ENCODE data around the gene RALGAPA2.

The RALGAPA2 gene

GRCh38 chr20:20393207-20394120 lies 319.0 kb downstream of the RALGAPA2 start:
- DNase-seq: no peak

- no peak for DNase-seq
These were observed 320.7 kb downstream of the RALGAPA2 start for GRCh38 chr20:20391766-20392165.

DNA sequence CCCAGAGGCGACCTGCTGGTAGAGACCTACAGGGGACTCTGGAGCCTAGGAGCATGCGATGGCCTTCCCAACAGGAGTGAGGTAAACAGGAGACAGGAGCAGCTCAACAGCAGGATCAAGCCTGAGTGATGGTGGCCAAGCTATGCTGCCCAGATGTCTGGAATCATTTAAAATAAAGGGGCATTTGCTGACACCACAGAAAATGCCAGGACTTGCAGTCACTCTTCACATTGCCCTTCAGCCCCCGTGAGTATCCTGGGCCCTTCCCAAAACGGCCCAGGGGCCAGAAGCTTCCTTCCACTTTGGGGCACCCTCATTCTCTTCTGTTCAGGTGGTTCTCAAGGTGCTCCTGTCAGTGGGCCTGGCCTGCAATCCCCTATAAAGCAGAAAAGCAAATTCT lies 321.3 kb downstream of the RALGAPA2 start:
- no peak for DNase-seq

- DNase-seq: no peak
These were observed 322.1 kb downstream of the RALGAPA2 start for GRCh38 chr20:20390393-20390792.

- no peak for DNase-seq
These were observed 326.3 kb downstream of the RALGAPA2 start for GRCh38 chr20:20386192-20386591.

- DNase-seq: no peak
These were observed 336.6 kb downstream of the RALGAPA2 start for GRCh38 chr20:20375862-20376261.

DNA sequence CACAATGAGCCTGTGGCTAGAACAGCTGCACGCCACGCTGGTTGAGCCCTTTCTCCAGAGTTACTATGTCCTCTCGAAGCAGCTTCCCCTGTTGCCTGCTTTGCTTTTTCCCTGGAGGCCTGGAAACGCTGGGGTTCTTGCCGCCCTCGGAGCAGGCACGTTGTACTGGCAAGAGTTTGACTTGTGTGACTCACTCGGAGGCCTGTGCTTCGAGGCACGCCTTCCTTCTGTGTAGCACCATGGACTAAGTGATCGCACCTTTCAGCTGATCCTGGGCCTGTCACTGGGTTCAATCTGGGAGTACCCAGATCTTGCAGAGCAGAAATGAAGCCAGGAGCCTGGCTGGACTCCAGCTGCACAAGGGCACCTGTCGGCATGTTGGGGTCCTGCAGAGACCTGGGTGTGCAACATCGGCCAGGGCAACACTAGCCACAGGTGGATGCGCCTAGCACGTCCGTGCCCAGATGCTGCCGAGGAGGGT lies 339.3 kb downstream of the RALGAPA2 start:
- DNase-seq: no peak

DNA sequence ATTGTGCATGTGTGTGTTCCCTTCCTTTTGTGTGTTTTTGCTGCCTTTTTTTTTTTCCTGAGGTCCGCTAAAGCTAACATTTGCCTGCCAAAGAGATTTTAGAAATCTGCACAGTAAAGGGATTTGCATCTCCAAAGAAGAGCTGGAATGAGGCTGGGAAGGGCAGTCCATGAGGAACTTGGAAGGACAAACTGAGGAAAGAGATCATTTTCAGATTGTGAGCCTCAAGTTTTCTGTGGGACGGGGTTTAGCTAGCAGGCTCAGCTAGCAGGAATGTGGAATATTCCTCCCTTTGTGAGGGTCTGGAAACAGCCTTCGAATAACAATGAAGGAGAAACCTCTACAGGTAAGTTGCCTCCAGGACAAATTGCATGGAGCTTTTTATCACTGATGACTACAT lies 340.8 kb downstream of the RALGAPA2 start:
- DNase-seq: no peak

- DNase-seq: no peak
These were observed 341.4 kb downstream of the RALGAPA2 start for GRCh38 chr20:20371083-20371482.

DNA sequence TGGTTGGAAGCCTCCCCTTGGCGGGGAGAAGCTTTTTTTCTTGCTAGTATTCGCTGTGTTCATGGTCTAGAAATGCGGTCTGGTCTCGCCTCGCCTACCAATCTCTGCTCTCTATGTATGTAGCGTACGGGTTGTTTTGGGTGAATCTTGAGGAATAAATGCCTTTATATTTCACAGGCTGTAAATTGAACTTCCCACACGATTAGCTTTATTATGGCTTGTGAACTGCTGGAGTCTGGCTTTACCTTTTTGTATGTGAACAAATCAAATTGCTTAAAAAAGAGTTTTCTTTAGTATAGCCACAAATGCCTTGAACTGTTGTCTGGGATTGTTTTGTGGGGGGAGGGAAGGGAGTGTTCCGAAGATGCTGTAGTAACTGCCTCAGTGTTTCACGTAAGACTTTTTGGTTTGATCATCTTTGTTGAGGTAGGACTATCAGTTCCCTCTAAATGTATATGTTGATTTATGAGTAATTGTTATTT lies 342.3 kb downstream of the RALGAPA2 start:
- DNase-seq: no peak

DNA sequence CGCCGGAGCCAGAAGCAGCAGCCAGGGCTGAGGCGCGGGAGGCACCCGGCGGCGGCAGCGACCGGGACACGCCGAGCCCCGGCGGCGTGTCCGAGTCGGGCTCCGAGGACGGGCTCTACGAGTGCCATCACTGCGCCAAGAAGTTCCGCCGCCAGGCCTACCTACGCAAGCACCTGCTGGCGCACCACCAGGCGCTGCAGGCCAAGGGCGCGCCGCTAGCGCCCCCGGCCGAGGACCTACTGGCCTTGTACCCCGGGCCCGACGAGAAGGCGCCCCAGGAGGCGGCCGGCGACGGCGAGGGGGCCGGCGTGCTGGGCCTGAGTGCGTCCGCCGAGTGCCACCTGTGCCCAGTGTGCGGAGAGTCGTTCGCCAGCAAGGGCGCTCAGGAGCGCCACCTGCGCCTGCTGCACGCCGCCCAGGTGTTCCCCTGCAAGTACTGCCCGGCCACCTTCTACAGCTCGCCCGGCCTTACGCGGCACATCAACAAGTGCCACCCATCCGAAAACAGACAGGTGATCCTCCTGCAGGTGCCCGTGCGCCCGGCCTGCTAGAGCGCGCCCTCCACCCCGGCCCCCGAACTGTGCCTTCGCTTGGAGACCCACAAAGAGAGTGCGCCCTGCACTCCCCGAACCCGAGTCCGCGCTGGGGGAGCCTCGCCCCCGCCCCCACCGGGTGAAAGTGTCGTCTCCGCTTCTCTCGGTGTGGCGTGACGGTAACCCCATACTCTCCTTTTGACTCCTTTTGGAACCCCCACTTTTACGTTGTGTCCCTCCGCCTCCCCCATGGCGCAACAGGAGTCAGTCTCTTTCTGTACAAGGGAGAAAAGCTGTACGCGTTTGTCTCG lies 343.0 kb downstream of the RALGAPA2 start:
- DNase-seq: no peak

- DNase-seq: no peak
These were observed 343.8 kb downstream of the RALGAPA2 start for GRCh38 chr20:20368418-20369249.

GRCh38 chr20:20367575-20368417 lies 344.6 kb downstream of the RALGAPA2 start, which contains the start of gene INSM1:
INSM1 (plus strand) TSS chr20:20368104; CDS start chr20:20368268, 164 bp downstream.
- DNase-seq: peak; percentile 98

- DNase-seq: no peak
These were observed 345.4 kb downstream of the RALGAPA2 start for GRCh38 chr20:20366876-20367574.

- DNase-seq: peak; percentile 51
These were observed 345.9 kb downstream of the RALGAPA2 start for GRCh38 chr20:20366551-20366875.

DNA sequence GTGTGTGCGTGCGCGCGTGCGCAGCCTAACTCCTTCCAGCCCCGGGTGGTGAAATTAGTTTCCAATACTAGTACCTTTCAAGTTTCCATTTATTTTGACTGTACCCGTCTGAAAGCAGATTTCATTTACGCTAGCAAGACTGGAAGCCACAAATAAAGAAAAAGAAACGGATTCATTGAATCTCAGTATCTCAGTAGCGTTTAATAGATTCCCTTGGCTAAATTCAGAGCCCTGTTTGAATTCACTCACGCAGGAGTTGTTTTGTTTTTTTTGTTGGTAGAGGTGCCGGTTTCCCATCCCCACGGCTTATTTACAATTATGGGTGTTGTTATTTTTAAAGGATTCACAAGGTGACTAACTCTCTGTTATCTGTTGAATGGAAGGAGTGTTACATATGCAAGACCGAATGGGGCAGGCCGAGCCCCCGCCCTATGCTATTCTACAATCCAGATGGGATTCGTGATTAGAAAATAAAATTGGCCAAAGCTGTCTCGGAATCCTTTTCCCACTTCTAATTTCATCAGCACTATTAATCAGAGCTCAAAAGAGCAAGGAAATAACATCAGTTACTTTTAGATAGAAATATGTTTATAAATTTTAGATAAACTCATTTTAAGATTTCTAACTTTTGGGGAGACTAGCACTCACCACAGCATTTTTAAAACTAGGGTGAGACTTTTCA lies 346.8 kb downstream of the RALGAPA2 start:
- no peak for DNase-seq

GRCh38 chr20:20364593-20365479 lies 347.6 kb downstream of the RALGAPA2 start:
- no peak for DNase-seq

- peak; percentile 57 for DNase-seq
These were observed 348.4 kb downstream of the RALGAPA2 start for GRCh38 chr20:20363799-20364592.

DNA sequence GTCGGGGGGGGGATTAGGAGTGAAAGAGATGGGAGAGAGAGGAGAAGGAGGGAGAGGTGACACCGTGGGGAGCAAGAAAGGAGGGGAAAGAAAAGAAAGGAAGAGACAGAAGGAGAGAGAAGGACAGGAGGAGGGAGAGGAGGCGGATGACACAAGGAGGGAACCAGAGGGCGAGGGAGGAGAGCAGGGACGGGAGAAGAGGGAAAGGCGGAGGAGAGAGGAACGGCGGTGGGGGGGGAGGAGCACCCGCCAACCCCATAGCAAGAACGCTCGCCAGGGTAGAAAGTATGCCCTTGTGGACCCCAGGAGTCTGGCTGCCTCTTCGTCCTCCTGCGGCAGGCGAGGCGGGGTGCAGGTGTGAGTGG lies 349.0 kb downstream of the RALGAPA2 start:
- DNase-seq: no peak
